IPS DF 4.7 (cell line): ENCODE results near the gene TTC28.

Experiments
- DNase-seq: peaks from one replicate; pipeline ENCODE4 v3.0.0-alpha.2; 2013; ENCODE audit warnings: low spot score; ENCODE audit errors: extremely low read depth

Gene TTC28

DNA sequence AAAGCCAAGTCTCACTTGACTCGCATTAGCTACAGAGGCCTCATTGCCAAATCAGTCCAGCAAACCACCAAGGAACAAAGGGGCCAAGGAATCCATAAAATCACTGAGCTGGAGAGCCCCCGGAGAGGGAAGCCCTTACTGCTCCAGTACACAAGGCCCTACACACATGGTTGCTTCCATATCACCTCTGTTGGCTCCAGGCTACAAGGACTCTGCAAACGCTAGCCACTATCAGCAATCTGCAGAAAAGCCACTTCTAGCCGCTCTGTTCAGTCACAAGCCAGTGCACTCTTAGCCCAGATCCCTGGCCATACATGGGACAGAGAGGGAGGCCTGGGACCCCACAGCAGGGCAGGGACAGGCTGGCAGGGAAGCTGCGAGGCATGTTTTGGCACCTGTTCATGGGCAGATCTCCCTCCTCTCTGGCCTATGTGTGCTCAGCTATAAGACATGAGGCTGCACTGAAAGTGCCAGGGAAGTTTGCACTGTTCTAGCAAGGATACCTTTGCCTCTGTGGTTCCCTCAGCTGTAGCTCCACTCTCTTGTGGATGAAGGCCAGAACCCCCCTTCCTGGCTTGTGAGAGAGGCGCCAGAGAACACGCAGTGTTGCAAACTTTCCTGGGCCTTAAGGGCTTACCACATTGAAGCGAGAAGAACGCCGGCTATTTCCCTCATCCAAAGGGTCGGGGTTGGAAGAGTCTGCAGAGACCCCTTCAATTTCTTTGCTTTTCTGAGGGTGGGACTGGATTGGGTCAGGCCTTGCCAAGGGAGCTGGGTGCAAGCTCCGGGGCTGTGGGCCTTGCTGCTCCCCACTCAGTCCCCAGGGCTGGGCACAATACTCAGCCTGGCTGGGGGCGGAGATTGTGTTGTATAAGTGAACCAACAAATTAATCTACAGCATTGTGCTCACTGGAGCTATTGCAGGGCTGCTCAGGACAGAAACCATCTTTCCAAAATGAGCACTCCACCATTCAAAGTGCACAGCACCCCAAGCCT is 651.9 kb downstream of the TTC28 start:
- DNase-seq, result no peak

DNA sequence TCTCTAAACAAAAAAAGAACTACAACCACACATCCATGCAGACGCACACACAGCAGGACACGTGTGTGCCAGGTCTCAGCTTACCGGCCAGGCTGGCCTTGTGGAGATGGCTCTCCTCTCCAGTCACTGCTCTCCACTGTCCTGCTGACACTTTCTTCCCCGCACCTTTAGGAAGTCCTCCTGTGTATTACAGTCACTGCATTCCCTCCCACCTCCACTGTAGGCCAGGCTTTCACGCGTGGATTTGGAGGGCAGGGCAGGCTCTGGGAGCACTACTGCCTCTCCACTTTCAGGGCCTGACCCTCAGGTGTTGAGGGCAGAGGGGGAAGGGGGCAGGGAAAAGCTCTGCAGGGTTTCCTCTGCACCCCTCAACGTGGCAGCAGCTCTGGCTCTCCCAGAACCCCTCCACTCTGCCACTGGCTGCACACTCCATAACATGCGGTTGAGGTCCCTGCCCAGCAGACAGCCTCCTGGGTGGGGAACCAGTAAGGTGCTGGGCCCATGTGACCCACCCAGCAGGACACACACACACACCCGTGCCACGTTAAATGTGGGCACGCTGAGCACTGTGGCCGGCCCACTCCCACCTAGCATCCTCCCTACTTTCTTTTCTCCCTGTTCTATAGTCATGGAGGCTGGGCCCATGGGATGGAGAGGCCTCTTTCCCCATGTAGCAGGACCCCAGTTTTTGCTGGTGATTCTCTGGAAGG is 653.6 kb downstream of the TTC28 start:
- DNase-seq, result no peak

DNA sequence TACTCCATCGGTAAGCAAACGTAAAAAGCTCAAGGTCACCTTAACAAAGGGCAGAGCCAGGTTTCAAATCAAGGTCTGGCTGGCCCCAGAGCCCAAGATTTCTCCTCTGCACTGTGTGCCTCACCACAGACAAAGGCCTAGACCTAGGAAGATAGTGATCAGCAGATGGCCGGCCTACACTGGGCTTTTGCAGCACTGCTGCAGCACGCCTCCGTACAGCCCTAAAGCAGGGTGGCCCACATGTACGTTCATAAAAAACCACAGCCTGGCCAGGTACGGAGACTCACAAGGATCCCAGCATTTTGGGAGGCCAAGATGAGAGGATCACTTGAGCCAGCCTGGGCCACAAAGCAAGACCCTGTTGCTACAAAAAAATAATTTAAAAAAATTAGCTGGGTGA is 654.3 kb downstream of the TTC28 start:
- no peak for DNase-seq

DNA sequence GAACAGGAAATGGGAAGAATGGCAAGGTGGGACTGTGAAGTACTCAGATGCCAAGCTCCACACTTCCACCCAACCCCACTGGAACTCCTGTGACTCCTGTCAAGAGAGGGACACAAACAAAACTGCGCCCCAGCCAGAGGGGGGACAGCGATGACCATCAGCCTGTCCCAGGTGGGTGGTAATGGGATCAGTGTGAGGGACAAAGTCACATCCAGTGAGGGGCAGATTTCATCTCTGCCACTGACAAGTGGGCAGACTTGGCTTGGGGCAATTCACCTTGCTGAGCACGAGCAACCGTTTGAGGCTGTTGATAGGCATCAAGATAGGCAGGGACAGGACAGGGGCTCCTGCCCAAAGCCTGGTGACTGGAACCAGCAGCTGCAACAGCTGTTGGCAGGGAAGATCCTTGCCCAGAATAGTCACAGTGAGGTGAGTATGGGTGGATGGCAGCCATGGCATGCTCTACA is 655.2 kb downstream of the TTC28 start:
- DNase-seq, result no peak

DNA sequence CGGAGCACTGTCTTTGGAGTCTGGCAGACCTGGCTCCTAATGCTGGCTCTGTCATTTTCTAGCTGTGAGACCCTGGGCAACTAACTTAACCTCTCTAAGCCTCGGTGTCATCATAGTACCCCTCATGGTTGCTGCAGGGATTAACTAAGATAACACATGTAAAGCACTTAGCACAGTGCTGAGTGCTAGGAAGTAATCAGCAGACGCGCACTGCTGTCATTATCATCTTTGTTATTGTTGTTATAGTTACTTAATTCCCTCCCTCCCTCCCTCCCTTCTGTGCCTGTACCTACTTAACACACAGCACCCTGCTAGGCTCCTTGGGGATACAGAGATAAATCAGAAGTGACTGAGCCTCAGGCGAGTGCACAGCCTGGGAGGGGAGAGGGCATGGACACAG is 655.9 kb downstream of the TTC28 start:
- no peak for DNase-seq

DNA sequence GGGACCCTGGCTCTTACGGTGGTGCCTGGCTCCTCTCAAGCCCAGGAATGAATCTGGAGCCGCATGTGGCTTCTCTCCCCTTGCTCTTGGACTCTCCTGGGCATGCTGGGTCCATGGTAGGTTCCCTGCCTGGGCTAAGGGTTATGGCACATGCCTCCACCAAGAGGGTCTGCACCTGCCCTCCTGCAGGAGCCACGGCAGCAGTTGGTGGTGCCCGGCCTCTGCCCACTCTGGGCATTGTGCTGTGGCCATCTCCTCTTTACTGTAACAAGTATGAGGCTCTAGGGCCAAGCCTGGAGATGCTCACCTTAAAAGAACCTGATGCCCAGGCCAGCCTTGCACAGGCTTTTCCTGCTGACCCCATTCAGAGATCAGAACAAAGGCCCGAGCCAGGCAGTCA is 656.6 kb downstream of the TTC28 start:
- DNase-seq, result no peak

DNA sequence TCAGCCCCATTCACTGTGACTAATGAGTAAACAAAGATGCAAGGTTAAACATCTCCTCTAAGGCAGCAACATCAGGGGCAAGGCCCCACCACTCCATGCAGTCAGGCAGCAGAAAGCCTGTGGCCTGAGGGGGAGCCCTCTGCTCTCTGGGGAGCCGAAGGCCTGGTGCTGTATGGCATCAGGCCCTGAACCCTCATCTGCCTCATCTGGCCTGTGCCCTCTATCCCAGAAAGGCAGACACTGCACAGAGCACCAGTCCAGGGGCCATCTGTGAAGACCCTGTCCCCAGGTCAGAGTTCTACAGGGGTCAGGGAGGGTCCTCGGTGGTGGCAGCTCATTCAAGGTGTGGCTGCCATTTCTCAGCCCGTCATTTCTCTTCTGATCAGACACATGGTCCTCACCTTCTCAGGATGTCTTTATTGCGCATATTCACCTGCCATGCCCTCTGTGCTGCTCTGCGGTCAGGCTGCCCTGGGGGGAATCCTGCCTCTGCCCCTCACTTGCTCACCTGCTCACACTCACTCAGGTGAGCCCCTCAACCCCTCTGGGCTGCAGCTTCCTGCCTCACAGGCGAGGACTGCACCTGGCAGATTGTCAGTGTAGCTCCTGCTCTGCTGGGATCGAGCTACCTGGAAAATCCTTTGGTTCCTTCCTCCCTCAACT is 657.5 kb downstream of the TTC28 start:
- no peak for DNase-seq

DNA sequence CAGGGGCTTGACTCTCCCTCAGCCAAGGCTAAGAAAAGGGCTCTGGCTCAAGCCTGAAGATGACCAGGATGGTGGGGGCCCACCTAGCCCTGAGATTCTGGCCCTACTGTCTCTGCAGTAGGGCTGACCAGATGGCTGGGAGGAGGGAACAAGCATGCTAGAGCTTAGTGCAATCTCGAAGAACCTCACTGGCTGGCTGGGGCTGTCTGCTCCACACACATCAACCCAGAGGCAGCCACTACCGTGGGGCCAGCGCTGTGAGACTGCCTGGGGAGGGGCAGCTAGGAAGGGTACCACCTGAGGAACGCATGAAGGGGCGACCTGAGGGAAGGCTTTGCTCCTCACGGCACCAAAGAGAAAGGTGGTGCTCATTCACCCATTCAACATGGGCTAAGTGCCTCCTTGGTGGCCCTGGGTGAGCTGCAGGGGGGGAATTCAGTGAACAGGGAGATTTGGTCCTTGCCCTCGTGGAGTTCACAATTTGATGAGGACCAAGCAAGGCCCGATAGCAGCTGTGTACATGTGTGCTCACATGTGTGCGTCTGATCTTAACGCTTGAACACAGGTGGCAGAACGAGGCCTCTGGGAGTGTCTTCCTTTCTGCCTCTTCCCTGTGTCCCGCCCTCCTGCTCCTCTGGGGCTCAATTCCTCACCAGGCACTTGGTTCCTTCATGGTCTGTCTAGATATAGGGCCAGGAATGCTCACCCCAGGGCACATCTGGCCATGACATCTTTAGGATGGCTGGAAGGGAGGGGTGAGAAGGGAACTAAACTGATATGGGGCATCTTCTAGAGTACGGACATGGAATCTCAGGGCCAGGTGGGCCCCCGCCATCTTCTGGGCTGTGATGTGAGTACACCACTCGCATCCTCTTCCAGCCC is 658.3 kb downstream of the TTC28 start:
- no peak for DNase-seq

DNA sequence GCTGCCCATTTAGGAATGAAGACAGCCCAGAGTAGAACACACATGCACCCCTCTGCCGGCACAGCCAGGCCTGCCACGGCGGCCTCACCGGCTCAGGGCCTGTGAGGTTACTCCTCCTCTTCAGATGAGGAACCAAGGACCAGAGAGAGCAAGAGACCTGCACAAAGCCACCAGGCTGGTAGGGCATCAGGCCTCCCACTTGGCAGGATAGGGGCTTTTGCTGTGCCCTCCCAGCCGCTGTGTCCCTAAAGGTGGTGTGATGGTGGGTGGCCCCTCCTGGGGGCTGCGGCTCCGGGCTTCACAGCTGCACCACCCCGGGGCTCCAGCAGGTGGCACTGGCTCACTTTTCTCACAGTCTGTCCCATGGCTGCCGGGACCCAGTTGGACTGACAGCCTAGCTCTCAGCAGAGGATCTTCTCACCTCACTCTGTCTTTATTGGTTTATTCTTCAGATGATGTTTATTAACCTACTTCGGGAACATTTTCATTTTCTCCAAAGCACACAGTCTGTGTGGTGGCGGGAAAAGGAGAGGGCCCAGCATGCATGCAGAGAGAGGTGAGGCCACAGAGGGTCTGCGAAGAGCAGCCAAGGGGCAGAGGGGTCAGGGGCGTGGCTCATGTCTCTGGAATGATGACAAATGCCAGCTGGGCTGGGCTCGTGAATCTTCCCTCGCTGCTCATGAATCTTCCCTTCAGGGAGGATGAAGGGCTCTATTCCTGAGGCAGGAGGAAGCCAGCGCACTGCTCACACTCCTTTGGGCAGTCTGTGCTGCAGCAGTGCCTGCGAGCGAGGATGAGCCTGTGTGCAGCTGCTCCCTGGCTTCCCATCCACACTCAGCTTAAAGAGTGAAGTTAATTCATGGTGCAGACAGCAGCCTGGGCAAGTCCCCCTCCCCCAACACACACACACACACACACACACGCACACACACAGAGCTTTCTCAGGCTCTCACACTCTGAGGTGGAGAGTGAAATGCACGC is 659.5 kb downstream of the TTC28 start:
- peak; percentile 28 for DNase-seq

DNA sequence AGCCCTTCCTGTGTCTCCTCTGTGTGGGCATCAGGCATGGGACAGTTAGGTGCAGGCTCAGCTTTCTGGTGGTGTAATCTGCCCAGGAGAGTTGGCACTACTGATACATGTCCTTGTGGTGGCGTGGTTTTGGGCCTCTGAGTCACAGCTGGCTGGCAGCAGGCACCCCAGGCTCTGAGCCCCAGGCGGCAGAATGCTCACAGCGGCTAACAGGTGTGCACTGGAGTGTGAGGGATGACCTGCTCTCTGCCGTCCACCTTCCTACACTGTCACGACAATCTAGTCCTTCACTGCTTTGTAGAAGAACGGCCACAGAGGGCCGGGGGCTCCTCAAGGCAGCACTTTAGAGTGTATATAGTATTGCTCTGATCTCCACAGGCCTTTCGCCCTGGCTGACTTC is 660.3 kb downstream of the TTC28 start:
- no peak for DNase-seq

DNA sequence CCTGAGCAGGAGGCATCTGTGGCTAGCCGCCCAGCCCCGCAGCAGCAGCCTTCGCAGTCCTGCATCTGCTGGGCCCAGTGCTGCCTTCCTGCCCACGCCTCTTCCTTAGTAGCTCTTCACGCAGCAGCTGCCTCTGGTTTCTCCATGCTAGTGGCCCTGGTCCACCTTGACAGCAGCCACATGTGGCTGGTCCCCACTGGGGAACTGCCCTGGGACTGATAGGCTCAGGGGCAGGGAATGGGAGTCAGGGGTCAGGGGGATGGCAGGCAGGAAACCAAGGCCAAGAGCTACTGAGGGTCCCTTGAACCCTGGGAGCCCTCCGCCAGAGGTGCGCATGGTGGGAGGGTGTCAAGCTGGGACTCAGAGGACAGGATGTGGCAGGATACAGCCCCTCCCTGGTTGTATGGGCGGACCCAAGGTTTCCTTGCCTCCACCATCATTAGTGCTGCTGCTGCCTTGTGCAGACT is 661.1 kb downstream of the TTC28 start:
- no peak for DNase-seq

DNA sequence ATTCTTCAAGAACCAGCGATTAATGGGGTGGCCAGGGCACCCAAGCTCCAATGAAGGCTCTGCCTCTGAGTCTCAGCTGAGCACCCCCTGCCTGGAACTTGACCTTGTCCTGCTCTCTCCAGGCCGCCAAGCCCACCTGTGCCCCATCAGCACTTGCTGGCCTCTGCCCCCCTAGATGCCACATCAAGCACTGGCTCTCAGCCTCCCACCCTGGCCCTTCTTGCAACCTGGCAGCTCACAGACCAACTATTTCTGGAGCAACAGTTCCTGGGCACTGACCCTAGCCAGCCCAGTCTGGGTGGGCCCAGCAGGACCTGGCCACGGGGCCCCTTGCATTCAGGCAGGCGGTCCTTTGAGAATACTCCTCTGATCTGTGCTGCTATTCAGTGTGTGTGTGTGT is 661.8 kb downstream of the TTC28 start:
- no peak for DNase-seq

DNA sequence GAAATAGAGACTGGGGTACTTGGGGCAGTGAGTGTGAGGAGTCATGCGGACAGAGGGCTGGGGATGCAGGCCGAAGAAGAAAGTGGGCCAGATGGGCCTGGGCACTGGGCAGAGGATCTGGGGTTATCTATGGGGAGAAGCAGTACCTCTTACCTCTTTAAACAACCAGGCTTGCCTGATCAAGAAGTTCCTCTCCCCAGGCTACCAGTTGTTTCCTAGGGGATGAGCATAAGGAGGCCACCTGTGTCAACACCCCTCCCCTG is 662.2 kb downstream of the TTC28 start:
- no peak for DNase-seq

DNA sequence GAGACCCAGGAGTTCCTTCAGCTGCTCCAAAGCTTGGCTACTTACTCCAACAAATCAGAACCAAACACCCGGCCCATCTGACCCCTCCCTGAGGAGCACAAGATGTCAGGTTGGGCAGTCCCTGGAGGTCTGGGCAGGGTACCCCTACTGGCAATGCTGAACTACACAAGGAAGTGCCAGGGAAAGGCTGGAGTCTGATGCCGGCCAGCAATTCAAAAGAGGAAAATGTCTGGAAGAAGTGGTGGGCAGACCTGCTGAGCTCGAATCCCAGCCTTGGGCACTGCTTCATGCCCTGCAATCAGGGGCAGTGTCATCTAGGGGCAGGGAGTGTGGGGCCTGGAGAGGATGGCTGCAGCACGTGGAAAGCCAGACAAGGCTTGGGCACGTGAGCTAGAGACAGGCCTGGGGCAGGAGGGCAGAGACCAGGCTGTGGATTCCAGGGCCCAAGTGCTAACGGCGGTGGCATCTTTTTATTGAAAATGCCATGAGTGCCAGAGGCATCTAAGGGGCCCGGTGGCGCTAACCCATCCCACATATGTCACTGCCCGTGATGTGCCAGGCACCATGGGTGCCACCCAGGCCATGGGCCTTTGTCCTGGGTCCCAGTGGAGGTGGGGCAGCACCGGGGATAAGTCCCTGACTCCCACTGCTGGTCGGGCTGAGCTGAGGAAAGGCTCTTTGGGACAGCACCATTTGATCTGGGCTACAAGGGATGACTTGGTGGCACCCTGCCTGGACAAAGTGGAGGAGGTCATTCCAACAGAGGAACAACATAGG is 662.7 kb downstream of the TTC28 start:
- no peak for DNase-seq

DNA sequence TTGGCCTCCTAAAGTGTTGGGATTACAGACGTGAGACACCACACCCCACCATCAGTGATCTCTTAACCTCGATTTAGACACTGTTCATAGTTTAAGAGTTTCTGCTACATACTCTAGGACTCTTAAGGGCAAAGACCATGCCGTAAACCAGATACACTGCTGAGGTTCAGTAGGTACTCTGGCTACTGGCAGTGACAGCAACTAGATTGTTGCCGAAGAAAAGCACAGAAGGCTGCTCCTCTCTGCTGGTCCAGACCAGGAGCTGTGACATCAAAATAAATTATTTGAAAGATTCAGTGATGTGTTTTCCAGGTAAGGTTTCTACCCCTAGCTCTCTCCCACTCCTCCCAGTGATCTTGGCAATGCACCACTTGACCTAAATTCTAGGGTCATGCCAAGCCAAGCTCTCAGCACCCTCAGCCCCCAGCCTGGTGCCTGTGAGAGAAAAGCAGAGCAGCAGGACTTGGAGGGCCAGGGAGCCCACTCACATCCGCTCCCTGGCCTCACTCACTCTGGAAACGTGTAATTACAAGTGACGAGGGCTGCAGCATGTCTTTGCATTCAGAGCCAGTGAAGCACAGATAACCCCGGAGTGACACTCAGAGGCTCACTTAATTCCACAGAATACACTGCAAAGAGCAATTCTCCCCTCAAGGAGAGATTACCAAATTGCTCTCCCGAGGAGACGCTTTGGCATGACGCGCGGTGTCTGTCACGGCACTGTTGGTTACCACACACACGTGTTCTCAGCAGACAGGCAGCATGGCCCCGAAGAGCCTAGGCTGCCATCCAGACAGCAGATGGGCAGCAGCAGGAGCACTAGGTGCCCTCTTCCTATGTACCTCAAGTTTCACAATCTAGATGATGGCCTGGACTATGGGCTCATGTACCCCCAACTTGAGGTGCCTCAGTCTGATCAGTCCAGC is 663.7 kb downstream of the TTC28 start:
- no peak for DNase-seq

DNA sequence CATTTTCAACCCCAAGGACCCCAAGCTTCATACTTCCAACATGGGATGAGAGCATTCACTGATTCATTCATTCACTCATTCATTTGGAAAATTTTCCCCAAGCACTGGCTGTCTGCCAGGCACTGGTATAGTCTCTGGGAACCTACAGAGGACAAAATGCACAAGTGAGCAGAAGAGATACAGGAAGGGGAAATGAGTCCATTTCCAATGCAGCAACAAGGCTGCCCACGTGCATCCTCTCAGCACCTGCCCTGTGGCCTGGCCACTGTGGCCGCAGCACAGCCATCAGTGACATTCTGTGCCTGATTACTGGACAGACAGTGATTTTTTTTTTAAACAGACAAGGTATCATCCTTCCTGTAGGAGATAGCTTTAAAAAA is 664.6 kb downstream of the TTC28 start:
- DNase-seq, result no peak

DNA sequence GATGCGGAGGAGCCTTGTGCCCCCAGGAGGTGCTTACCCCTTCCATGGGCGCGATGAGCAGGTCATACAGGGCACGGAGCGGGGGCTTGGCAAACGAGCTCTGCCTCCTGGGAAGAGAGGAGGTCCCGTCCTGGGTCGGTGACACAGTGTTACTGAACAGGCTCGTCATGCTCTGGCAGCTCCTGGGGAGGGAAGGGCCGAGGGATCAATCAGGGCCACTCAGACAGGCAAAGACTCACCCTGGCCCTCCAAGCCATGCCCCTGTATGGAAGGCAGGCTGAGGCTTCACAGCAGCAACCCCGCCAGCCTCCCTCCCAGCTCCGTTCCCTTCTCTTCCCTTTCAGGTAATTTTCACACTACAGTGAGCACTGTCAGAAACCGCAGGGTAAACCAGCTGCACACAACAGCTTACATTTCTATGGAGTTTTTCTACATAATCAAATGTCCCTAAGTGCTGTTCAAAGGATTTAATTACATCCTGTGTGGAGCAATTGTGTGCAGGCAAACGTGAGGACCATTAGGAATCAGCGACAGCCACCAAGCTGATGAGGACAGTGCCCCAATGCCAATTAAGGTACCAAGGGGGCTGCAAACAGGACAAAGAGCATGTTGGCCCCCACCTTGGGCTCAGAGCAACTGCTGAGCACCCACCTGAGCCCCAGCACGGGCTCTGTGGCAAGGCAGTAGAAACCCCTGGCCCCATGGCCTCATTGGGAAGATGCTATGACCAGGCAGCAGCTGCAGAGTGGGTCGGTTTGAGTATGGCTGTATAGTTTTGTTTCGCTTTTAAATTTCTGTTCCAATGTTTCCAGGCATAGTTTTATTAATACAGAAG is 665.2 kb downstream of the TTC28 start:
- DNase-seq, result no peak
